NB4 (cell line): Measurements from ENCODE around the gene SURF2.
A peak's percentile ranks its signal among the peaks of the same experiment; 100 is the strongest.
"Not testable (repeated sequence)": the region's sequence is repeated elsewhere in the genome, so short reads cannot be mapped to it uniquely, and the experiment has no call there.

Experiments
- DNase-seq: peaks from one replicate; pipeline ENCODE4 v3.0.0; 2010; ENCODE audit warnings: low read depth
- H3K4me3 ChIP-seq: one replicate; pipeline ENCODE4 v1.5.1; 2011; ENCODE audit warnings: mild to moderate bottlenecking, low read depth, low read length, moderate library complexity
- MYC ChIP-seq: IDR thresholded peaks from 2 replicates; pipeline ENCODE4 v1.6.1; 2011; ENCODE audit warnings: low read depth, low read length
- POLR2A ChIP-seq: IDR thresholded peaks from 2 replicates; pipeline ENCODE4 v1.6.1; 2011; ENCODE audit warnings: mild to moderate bottlenecking; ENCODE audit not compliant: insufficient read length; ENCODE audit errors: extremely low read depth
- TF ChIP-seq, protein P1 (sequence below): IDR thresholded peaks from 2 replicates; pipeline ENCODE4 v1.6.1; 2011; ENCODE audit warnings: low read depth, low read length
- TF ChIP-seq, protein P2 (sequence below): IDR thresholded peaks from one replicate; pipeline ENCODE4 v1.5.1; 2012; ENCODE audit warnings: low read depth, low read length

SURF2 gene

GRCh38 chr9:133334161-133334560, 22.2 kb upstream of the SURF2 start:
- DNase-seq, result no peak
- peak overlapping the region; percentile 95 for H3K4me3 ChIP-seq

GRCh38 chr9:133334888-133335287, 21.5 kb upstream of the SURF2 start:
- H3K4me3 ChIP-seq, result peak overlapping the region; percentile 95
- not testable (repeated sequence) for DNase-seq

More at GRCh38 chr9:133334161-133334560, 22.2 kb upstream of the SURF2 start:
- TF ChIP-seq, protein P1, sequence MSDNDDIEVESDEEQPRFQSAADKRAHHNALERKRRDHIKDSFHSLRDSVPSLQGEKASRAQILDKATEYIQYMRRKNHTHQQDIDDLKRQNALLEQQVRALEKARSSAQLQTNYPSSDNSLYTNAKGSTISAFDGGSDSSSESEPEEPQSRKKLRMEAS, result no peak
- TF ChIP-seq MYC (no peak), POLR2A (no peak)
- TF ChIP-seq, protein P2, sequence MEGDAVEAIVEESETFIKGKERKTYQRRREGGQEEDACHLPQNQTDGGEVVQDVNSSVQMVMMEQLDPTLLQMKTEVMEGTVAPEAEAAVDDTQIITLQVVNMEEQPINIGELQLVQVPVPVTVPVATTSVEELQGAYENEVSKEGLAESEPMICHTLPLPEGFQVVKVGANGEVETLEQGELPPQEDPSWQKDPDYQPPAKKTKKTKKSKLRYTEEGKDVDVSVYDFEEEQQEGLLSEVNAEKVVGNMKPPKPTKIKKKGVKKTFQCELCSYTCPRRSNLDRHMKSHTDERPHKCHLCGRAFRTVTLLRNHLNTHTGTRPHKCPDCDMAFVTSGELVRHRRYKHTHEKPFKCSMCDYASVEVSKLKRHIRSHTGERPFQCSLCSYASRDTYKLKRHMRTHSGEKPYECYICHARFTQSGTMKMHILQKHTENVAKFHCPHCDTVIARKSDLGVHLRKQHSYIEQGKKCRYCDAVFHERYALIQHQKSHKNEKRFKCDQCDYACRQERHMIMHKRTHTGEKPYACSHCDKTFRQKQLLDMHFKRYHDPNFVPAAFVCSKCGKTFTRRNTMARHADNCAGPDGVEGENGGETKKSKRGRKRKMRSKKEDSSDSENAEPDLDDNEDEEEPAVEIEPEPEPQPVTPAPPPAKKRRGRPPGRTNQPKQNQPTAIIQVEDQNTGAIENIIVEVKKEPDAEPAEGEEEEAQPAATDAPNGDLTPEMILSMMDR, result no peak

- peak within 1 kb of the TSS; percentile 95 for H3K4me3 ChIP-seq
- peak; percentile 97 for DNase-seq
- TF ChIP-seq MYC (peak; percentile 97), POLR2A (peak; percentile 75)
- TF ChIP-seq, protein P1, result peak; percentile 76
- TF ChIP-seq, protein P2, result no peak
Observed at GRCh38 chr9:133335924-133336811, 20.2 kb upstream of the SURF2 start, which contains the start of gene SURF6. Gene SURF6 (minus strand): TSS chr9:133336188. CDS start chr9:133336132, 56 bp downstream.

- TF ChIP-seq MYC (no peak), POLR2A (no peak)
- TF ChIP-seq, protein P2, result no peak
- TF ChIP-seq, protein P1, result no peak
- no peak for DNase-seq
- H3K4me3 ChIP-seq, result no peak overlapping the region
Observed at GRCh38 chr9:133339641-133340040, 16.7 kb upstream of the SURF2 start.

DNA sequence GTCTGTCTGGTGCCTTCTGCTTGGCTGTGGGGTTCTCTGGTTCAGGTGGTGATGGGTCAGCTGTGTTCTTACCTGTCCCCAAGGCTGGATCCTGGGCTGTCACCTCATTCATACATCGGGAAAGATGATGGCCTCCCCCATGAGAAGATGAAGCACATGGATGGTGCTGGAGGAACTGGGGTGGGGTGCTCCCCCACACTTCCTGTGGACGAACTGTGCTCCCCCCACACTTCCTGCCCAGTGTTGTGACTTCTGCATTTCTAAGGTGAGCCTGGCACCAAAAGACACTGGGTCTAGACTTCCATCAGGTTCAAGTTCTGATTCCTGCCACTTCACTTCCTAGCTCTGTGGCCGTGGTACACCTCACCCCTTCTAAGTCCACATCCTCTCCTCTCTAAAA, 16.1 kb upstream of the SURF2 start:
- peak; percentile 68 for DNase-seq
- TF ChIP-seq, protein P1, result peak; percentile 89
- TF ChIP-seq MYC, result peak; percentile 91
- no peak for TF ChIP-seq POLR2A
- TF ChIP-seq, protein P2, result no peak
- no peak overlapping the region for H3K4me3 ChIP-seq

- DNase-seq, result no peak
- no peak overlapping the region for H3K4me3 ChIP-seq
- TF ChIP-seq POLR2A (no peak), MYC (no peak)
- TF ChIP-seq, protein P1, result no peak
- TF ChIP-seq, protein P2, result no peak
Observed at GRCh38 chr9:133340916-133341315, 15.4 kb upstream of the SURF2 start.
